Measurements from ENCODE around the gene ENOX1. TPM values are rescaled to one million over a fixed set of nuclear protein-coding genes. Genes with fewer than 3 reads are reported as not detected.

ENOX1 gene
- total and polyA plus RNA-seq, 2 of the 8 experiments (the other 6 are each of a cell fraction or from before 2014, with no cell fraction given), result 0.23 to 0.37 TPM

- Histone ChIP-seq H3K27ac (ENCODE audit: low read depth, low read length) (no peak overlapping the region), H3K36me3 (ENCODE audit: control insufficient read depth in 2 of 4, insufficient read depth in 4 of 4, low read length in 3 of 4) (no peaks in the 10 kb centered on the region), H2BK15ac (ENCODE audit: low read length) (no peak overlapping the region), H3K9me3 (ENCODE audit: insufficient read depth in 2 of 2, low read depth in 1 of 2, low read length in 1 of 2) (no peaks in the 10 kb centered on the region), H2BK20ac (ENCODE audit: low read length) (no peak overlapping the region), H2BK12ac (ENCODE audit: low read depth, low read length) (no peak overlapping the region), H3K4ac (replicated peaks; ENCODE audit: insufficient read length, low read depth, low read length) (no peak overlapping the region), H3K14ac (ENCODE audit: insufficient read length) (no peak overlapping the region), H4K20me1 (replicated peaks in 1 of 2; ENCODE audit: control insufficient read depth in 1 of 2, insufficient read depth in 2 of 2, low read length in 2 of 2) (no peaks in the 10 kb centered on the region), H4K5ac (ENCODE audit: insufficient read length, low read depth, low read length) (no peak overlapping the region), H3K9ac (replicated peaks in 1 of 4; ENCODE audit: extremely low read depth in 1 of 4, low read depth in 3 of 4, low read length in 3 of 4) (no peak overlapping the region), H4K8ac (ENCODE audit: extremely low read depth, insufficient read depth, low read length) (no peak overlapping the region), H3K4me1 (replicated peaks in 1 of 4; ENCODE audit: control insufficient read depth in 3 of 4, insufficient read depth in 4 of 4, low read length in 3 of 4) (peaks cover 0 to 6% (median 1%) of the 10 kb centered on the region in 4 experiments; a peak in 2 of 7 replicates), H3K56ac (replicated peaks; ENCODE audit: insufficient read length, low read depth, low read length) (no peak overlapping the region), H3K79me1 (ENCODE audit: low read depth, low read length) (no peaks in the 10 kb centered on the region), H3K4me3 (ENCODE audit: extremely low read depth in 1 of 4, insufficient read depth in 2 of 4, low read depth in 3 of 4, low read length in 4 of 4) (no peak overlapping the region), H4K91ac (replicated peaks; ENCODE audit: insufficient read length, low read length) (no peak overlapping the region), H2BK5ac (ENCODE audit: low read depth, low read length) (no peak overlapping the region), H3K4me2 (ENCODE audit: insufficient read depth in 1 of 2, low read depth in 2 of 2, low read length in 2 of 2) (no peak overlapping the region), H2BK120ac (replicated peaks; ENCODE audit: low read depth, low read length) (no peak overlapping the region), H3K23ac (ENCODE audit: insufficient read length) (no peak overlapping the region), H3K23me2 (ENCODE audit: low read depth, low read length) (no peaks in the 10 kb centered on the region), H3K18ac (ENCODE audit: extremely low read depth, low read length) (no peak overlapping the region), H2AFZ (ENCODE audit: low read length) (no peak overlapping the region), H3K79me2 (ENCODE audit: control insufficient read depth in 1 of 2, insufficient read depth in 2 of 2, low read length in 2 of 2) (no peaks in the 10 kb centered on the region), H3K27me3 (replicated peaks in 1 of 4; ENCODE audit: control insufficient read depth in 3 of 4, extremely low read depth in 1 of 4, insufficient read depth in 3 of 4, low read length in 3 of 4) (no peaks in the 10 kb centered on the region), H2AK5ac (ENCODE audit: low read depth, low read length) (no peak overlapping the region)
- FAIRE-seq, result no peak
- no peak for DNase-seq (ENCODE audit: low read depth in 1 of 2, low spot score in 2 of 2)
- WGBS, 2 experiments (ENCODE audit: extremely low coverage in 1 of 2, insufficient coverage in 1 of 2, insufficient read length in 1 of 2, insufficient replicate concordance in 2 of 2, low coverage in 1 of 2, low lambda C conversion rate in 2 of 2, missing lambda C conversion rate in 1 of 2), result 91% methylated on average over 4 of the region's 4 CpGs; no CpG with 5 or more reads in 1 of the 2 experiments
- ChIA-PET CTCF (ENCODE audit: partially characterized antibody) (interaction anchor here (0.9 to 1.5 kb wide), 3 partner anchors 19 to 535 kb away, joined by 3 to 4 read pairs (median 4); no protein-coding TSS in a partner anchor), POLR2A (ENCODE audit: partially characterized antibody) (no interaction called here)
- no peak for TF ChIP-seq FOSL1 (IDR thresholded peaks at IDR 0.05; ENCODE audit: insufficient read depth, low read depth, low read length)
- no peak for TF ChIP-seq SUZ12 (IDR thresholded peaks at IDR 0.05; ENCODE audit: low read length)
- TF ChIP-seq, protein P1, sequence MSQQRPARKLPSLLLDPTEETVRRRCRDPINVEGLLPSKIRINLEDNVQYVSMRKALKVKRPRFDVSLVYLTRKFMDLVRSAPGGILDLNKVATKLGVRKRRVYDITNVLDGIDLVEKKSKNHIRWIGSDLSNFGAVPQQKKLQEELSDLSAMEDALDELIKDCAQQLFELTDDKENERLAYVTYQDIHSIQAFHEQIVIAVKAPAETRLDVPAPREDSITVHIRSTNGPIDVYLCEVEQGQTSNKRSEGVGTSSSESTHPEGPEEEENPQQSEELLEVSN (IDR thresholded peaks at IDR 0.05), result no peak
- TF ChIP-seq JUND (IDR thresholded peaks at IDR 0.05; ENCODE audit: low read length), result no peak
- TF ChIP-seq, protein P2, sequence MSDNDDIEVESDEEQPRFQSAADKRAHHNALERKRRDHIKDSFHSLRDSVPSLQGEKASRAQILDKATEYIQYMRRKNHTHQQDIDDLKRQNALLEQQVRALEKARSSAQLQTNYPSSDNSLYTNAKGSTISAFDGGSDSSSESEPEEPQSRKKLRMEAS (IDR thresholded peaks at IDR 0.05), result no peak
- no peak for TF ChIP-seq RFX5 (IDR thresholded peaks at IDR 0.05; ENCODE audit: borderline replicate concordance, low read depth, low read length)
- no peak for TF ChIP-seq RBBP5 (IDR thresholded peaks at IDR 0.05; ENCODE audit: borderline replicate concordance, low read depth, low read length)
Observed at GRCh38 chr13:43270130-43270830, 516.5 kb downstream of the ENOX1 start.

Measured in H1 (cell line).